Fibroblast of lung (primary cell): ENCODE results near the gene CSNK1D.

ENCODE experiments used
- EZH2 ChIP-seq: IDR thresholded peaks from 2 replicates; pipeline ENCODE4 v1.5.1; 2012; ENCODE audit warnings: low read length, control low read depth, mild to moderate bottlenecking; ENCODE audit errors: missing control alignments
- TF ChIP-seq, protein P1 (sequence below), 2 donors: IDR thresholded peaks in 1 of 2; conservative IDR thresholded peaks in 1 of 2; 1 replicate in 1 of 2; 2 replicates in 1 of 2; pipeline ENCODE4 v1.5.1; 2011 to 2012; ENCODE audit warnings: low read length in 2 of 2, control low read depth in 1 of 2, inconsistent platforms in 1 of 2, low read depth in 1 of 2, mild to moderate bottlenecking in 1 of 2

DNA sequence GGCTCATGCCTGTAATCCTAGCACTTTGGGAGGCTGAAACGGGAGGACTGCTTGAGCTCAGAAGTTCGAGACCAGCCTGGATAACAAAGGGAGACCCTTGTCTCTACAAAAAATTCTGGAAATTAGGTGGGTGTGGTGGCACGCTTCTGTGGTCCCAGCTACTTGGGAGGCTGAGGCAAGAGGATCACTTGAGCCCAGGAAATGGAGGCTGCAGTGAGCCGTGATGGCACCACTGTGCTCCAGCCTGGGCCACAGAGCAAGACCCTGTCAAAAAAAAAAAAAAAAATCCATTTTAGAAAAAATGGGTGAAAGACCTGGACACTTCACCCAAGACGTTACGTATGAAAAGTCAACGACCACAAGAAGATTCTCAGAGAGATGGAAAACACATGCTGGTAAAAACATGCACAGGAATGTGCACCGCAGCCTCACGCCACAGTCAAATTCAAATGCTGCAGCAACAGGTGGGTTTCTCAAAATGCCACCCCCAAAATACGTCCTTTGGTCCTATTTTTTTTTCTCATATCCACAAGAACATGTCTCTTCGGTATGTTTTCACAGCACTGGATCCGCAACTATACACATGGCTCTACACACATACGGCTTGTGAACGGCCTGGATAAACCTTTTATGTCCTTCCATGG is 17.1 kb downstream of the CSNK1D start:
- no peak for TF ChIP-seq EZH2
- TF ChIP-seq, protein P1, sequence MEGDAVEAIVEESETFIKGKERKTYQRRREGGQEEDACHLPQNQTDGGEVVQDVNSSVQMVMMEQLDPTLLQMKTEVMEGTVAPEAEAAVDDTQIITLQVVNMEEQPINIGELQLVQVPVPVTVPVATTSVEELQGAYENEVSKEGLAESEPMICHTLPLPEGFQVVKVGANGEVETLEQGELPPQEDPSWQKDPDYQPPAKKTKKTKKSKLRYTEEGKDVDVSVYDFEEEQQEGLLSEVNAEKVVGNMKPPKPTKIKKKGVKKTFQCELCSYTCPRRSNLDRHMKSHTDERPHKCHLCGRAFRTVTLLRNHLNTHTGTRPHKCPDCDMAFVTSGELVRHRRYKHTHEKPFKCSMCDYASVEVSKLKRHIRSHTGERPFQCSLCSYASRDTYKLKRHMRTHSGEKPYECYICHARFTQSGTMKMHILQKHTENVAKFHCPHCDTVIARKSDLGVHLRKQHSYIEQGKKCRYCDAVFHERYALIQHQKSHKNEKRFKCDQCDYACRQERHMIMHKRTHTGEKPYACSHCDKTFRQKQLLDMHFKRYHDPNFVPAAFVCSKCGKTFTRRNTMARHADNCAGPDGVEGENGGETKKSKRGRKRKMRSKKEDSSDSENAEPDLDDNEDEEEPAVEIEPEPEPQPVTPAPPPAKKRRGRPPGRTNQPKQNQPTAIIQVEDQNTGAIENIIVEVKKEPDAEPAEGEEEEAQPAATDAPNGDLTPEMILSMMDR (conservative IDR thresholded peaks at IDR 0.05 in 1 of 2, IDR thresholded peaks at IDR 0.05 in 1 of 2; ENCODE audit: low read depth in 1 of 2, low read length in 2 of 2): no peak
